Activated naive CD8-positive, alpha-beta T cell treated with anti-CD3 and anti-CD28 coated beads, Interleukin-2, amount 10 ng/mL, durations not matched to agents 7 days and 5 days (primary cell): Measurements from ENCODE around the gene HNRNPDL. TPM values are rescaled to one million over a fixed set of nuclear protein-coding genes. Genes with fewer than 3 reads are reported as not detected.
A peak's percentile ranks its signal among the peaks of the same experiment; 100 is the strongest.

Experiments
- ATAC-seq: fragments of 150-1000 bp; cut with Tn5 transposase; one replicate; pipeline ENCODE4 v1.10.0; 2021; ENCODE audit warnings: low read depth, moderate library complexity
- POLR2A ChIA-PET: fragments of 350-600 bp; sonication (Branson Sonifier 250); formaldehyde crosslinking; loops from one replicate; lab custom pipeline; 2021; ENCODE audit warnings: antibody characterized with exemption; lab: Charles Lee
- DNase-seq: peaks from one replicate; pipeline ENCODE4 v3.0.0; 2021
- H3K27ac Mint-ChIP-seq: one replicate; pipeline ENCODE4 v1.8.0; 2022; ENCODE audit warnings: mild to moderate bottlenecking, mixed read lengths
- H3K27me3 Mint-ChIP-seq: one replicate; pipeline ENCODE4 v1.8.0; 2022; ENCODE audit warnings: mild to moderate bottlenecking, moderate library complexity, mixed read lengths
- H3K36me3 Mint-ChIP-seq: one replicate; pipeline ENCODE4 v1.8.0; 2021; ENCODE audit warnings: mild to moderate bottlenecking, mixed read lengths
- H3K4me1 Mint-ChIP-seq: one replicate; pipeline ENCODE4 v1.8.0; 2021; ENCODE audit warnings: mixed read lengths
- H3K4me3 Mint-ChIP-seq: one replicate; pipeline ENCODE4 v1.8.0; 2022; ENCODE audit warnings: mild to moderate bottlenecking, moderate library complexity, mixed read lengths
- H3K9me3 Mint-ChIP-seq: one replicate; pipeline ENCODE4 v1.8.0; 2021; ENCODE audit warnings: mixed read lengths
- total RNA-seq, 2 experiments: library from RNA; stranded (reverse); gene quantifications; one replicate each; pipeline ENCODE4 v1.2.3, GENCODE V29; 2021

The HNRNPDL gene
- total RNA-seq, 2 experiments from 2014 or later: 319 to 331 TPM

DNA sequence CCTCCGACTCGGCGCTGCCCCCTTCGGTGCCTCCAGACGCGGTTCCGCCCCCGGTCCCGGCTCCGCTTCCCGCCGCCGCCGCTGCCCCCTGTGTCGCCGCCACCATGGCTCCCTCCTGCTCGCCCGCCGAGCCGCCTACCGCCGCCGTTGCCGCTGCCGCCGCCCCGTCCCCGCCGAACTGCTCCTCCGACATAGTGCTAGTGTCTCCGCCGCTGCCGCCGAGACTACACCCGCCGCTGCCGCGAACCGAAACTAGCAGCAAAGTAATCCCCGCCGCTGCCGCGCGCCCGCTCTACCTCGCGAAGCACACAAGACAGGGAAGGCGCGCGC is 56.8 kb downstream of the HNRNPDL start:
- Mint-ChIP-seq H3K4me1 (peaks cover 41% of the 10 kb centered on the region), H3K36me3 (peaks cover 51% of the 10 kb centered on the region)

More for the DNA sequence above, 56.8 kb downstream of the HNRNPDL start:
- Mint-ChIP-seq H3K4me3 (peak overlapping the region; percentile 94), H3K27ac (peak overlapping the region; percentile 98), H3K27me3 (no peaks in the 10 kb centered on the region), H3K9me3 (no peaks in the 10 kb centered on the region)
- ATAC-seq (peak; percentile 23), DNase-seq (no peak)
- POLR2A ChIA-PET: interaction anchor here (0.8 to 4.2 kb wide), 12 partner anchors 10 to 912 kb away, joined by 3 to 95 read pairs (median 6); partner anchors contain the start of genes ENOPH1 and HNRNPDL

Other genes with a start within 250 kb of the HNRNPDL start
- 100 to 1,000 TPM; 356 to 360 TPM for gene HNRNPD, start 56.5 kb downstream of the HNRNPDL start, total RNA-seq
- gene ENOPH1, start 128 bp upstream of the HNRNPDL start, total RNA-seq: 10 to 100 TPM; 36.3 to 37.6 TPM
- gene TMEM150C, start 131.5 kb upstream of the HNRNPDL start, total RNA-seq: not detected